ENCODE measurements around the gene KDM4C. TPM values are rescaled to one million over a fixed set of nuclear protein-coding genes. Genes with fewer than 3 reads are reported as not detected.

The KDM4C gene
- total and polyA plus RNA-seq, 2 of the 4 experiments (the other 2 are of a cell fraction), result 11.8 to 23.8 TPM

- dilution Hi-C loops (cut with HindIII; ENCODE audit: low sequenced_read_pairs, unreplicated experiment) (no loop called here), in situ Hi-C loops (cut with MboI; ENCODE audit: low sequenced_read_pairs) (loop anchor here (10.0 kb wide), 1 partner anchor 127 kb away; no protein-coding TSS in a partner anchor), intact Hi-C loops (cut with micrococcal nuclease) (no loop called here)
- Histone ChIP-seq H2BK15ac (ENCODE audit: low read depth, low read length) (no peak overlapping the region), H2BK20ac (ENCODE audit: low read depth, low read length) (no peak overlapping the region), H3K4ac (ENCODE audit: low read depth, low read length) (no peak overlapping the region), H3K79me1 (ENCODE audit: low read depth in 1 of 2, low read length in 2 of 2) (no peaks in the 10 kb centered on the region), H4K20me1 (ENCODE audit: insufficient read depth, low read length) (no peaks in the 10 kb centered on the region), H3K9me3 (ENCODE audit: control insufficient read depth, insufficient read depth, low read length) (no peaks in the 10 kb centered on the region), H4K8ac (ENCODE audit: low read depth in 2 of 2, low read length in 2 of 2) (no peak overlapping the region), H3K18ac (ENCODE audit: low read depth, low read length) (no peak overlapping the region), H2AK5ac (ENCODE audit: low read depth, low read length) (no peak overlapping the region), H4K5ac (ENCODE audit: low read depth, low read length) (no peak overlapping the region), H2BK120ac (ENCODE audit: low read depth, low read length) (no peak overlapping the region), H3K4me1 (ENCODE audit: control insufficient read depth, insufficient read depth, low read length) (no peaks in the 10 kb centered on the region), H3K4me3 (ENCODE audit: insufficient read depth, low read depth, low read length) (no peak overlapping the region), H3K9me1 (ENCODE audit: insufficient read depth, low read length) (no peaks in the 10 kb centered on the region), H3K4me2 (ENCODE audit: low read depth, low read length) (no peak overlapping the region), H3K56ac (ENCODE audit: extremely low read depth, insufficient read depth, low read length) (no peak overlapping the region), H3K23ac (ENCODE audit: low read depth, low read length) (no peak overlapping the region), H3K27me3 (ENCODE audit: control insufficient read depth, insufficient read depth, low read length) (no peaks in the 10 kb centered on the region), H2AK9ac (replicated peaks; ENCODE audit: low read depth, low read length, poor library complexity) (no peak overlapping the region), H2AFZ (replicated peaks; ENCODE audit: low read length, poor library complexity) (no peak overlapping the region), H2BK5ac (ENCODE audit: low read depth, low read length, poor library complexity, severe bottlenecking) (no peak overlapping the region), H4K91ac (ENCODE audit: insufficient read depth, low read depth, low read length) (no peak overlapping the region), H3K9ac (ENCODE audit: low read depth, low read length) (no peak overlapping the region), H3K36me3 (ENCODE audit: control insufficient read depth, insufficient read depth, low read length) (no peaks in the 10 kb centered on the region), H3K27ac (ENCODE audit: insufficient read depth, low read length) (no peak overlapping the region), H3K14ac (replicated peaks; ENCODE audit: low read depth, low read length) (no peak overlapping the region)
- ATAC-seq (ENCODE audit: low read depth), result no peak
- no CpG with 5 or more reads among the region's 3 CpGs for WGBS, 2 experiments (ENCODE audit: extremely low coverage in 2 of 2, insufficient read length in 1 of 2)
- BruUV-seq (replicated peaks), result no TSS peak
- ChIA-PET CTCF (interaction anchor here (0.9 to 1.0 kb wide), 2 partner anchors 11 to 133 kb away, joined by 3 to 4 read pairs; no protein-coding TSS in a partner anchor), POLR2A (ENCODE audit: unreplicated experiment) (no interaction called here)
- peak; percentile 12 for DNase-seq
- TF ChIP-seq FOS (IDR thresholded peaks at IDR 0.05; ENCODE audit: low read depth, low read length) (no peak), MXI1 (IDR thresholded peaks at IDR 0.05; ENCODE audit: borderline replicate concordance, low read depth, low read length) (no peak), CEBPB (IDR thresholded peaks at IDR 0.05; ENCODE audit: low read depth, low read length) (peak; percentile 92), MAZ (IDR thresholded peaks at IDR 0.05; ENCODE audit: borderline replicate concordance, low read depth, low read length) (no peak), ELK1 (IDR thresholded peaks at IDR 0.05; ENCODE audit: borderline replicate concordance, low read depth, low read length) (no peak)
These were observed 284.4 kb downstream of the KDM4C start for GRCh38 chr9:7042124-7042523.
